NCI-H2081 treated with DMSO at 0.1 percent for 48 hours (cell line): ENCODE results near the gene SPTA1.

ENCODE experiments used
- DNase-seq: peaks from one replicate; lab custom pipeline; 2025; lab: John Stamatoyannopoulos, UW

The SPTA1 gene

DNA sequence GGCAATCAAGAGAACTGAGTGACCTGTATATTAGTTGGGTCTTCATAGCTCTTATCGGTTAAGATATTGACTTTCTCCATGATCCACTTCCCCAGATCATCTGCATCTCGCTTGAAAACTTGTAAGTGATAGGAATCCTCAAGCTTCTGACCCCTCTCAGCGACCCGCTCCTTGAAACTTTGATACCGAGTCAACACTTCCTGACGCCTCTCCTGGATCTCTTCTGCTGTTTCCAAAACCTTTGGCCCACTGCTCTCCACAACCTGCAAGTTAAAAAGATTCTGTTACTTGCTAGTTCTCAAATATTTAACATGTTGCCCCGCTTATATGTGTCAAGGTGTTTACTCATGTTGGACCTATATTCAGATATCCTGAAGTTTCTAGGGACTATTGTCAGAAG lies 1.4 kb downstream of the SPTA1 start:
- DNase-seq: no peak

GRCh38 chr1:158681606-158682005 lies 4.9 kb downstream of the SPTA1 start:
- DNase-seq: no peak

DNA sequence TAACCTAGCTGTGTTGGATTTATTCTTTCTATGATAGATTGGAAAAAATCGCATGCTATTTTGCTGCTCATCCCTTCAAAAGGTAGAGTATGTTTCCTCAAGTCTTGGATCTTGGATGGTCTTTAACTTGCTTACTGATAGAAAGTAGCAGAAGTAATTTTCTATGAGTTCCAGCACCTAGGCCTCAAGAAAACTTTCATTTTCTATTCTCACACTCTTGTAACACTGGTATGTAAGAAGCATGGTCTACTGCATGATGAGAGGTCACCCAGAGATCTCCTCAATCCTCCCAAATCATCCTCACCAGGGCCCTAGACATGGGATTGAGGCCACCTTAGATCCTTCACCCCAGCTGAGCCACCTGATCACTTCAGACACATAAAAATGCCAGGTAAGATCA lies 7.2 kb downstream of the SPTA1 start:
- no peak for DNase-seq

- DNase-seq: no peak
These were observed 10.8 kb downstream of the SPTA1 start for GRCh38 chr1:158675563-158676323.

DNA sequence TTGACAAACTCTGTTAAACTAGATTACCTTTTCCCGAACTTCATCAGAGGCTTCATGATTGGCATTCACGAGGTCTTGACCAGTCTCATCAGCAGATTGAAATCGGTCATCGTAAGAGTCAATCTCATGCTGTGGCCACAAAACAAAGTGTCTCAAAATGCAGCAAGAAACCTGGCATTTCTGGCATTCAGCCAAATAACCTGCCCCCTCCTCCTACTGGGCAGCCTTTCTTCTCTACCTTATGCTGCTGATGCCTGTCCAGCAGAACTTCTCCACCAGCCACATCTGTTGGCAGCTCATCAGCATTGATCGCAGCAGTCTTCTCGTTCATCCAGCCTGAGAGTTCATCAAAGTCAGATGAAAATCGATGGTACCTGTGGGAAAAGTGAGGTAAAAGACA lies 12.2 kb downstream of the SPTA1 start:
- no peak for DNase-seq

DNA sequence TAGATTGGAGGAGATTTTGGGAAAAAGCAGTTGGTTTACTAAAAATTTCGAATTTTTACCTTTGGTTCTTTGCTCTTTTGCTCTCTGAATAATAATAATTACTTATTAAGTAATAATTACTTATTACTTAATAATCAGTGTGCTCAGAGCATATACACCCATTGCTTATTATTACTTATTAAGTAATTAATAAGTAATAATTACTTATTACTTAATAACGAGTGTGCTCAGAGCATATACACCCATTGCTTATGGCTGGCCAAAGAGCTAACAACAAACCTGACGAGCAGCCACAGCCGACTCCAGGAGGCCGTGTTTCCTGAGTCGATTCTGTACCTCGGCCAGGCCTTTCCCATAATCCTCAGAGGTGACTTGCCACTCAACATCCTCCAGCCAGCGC lies 20.5 kb downstream of the SPTA1 start:
- DNase-seq: no peak

GRCh38 chr1:158654571-158654970 lies 31.9 kb downstream of the SPTA1 start:
- DNase-seq: no peak

DNA sequence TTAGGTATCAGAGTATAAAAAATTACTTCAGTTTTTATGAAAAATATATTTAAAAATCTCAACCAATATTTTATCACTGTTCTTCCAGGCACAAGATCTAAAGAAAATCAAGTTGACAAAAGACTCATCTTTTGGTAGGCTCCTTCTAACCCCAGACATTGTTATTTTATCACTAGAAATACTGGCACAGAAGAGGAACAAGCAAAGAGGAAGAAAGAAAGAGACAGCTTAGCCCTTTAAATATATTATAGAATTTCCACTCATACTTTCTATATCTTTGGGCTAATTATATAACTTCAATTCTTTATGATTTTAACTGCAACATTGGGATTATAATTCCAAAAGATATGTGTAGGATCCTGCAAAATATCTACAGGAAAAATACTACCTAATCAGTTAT lies 32.4 kb downstream of the SPTA1 start:
- DNase-seq: no peak

DNA sequence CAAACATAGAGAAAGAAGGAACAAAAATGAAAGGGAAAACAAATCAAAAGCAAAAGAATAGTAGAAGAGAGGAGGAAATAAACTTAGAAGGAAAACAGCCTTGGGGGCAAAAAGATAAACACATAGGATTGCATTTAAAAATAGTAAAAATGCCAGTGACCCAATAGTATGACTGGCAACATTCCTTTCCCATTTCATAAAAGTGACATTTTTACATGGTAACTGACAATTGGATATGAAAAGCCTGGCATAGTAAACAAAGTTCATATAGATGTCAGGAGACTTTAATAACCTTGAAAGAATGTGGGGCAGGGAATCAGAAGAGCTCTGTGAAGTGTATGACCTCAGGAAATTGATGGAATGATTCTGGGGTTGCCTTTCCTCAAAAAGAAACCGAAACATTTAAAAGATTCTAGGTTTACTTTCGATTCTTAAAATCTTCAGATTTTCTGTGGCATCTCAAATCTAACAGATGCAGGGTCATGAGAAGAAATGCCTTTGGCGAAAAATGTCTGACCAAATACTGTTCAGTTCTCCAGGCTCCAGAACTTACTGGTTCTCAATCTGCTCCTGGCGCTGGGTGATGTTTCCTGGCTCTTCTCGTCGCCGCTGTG lies 33.7 kb downstream of the SPTA1 start:
- no peak for DNase-seq

- DNase-seq: no peak
These were observed 37.5 kb downstream of the SPTA1 start for GRCh38 chr1:158649052-158649451.

DNA sequence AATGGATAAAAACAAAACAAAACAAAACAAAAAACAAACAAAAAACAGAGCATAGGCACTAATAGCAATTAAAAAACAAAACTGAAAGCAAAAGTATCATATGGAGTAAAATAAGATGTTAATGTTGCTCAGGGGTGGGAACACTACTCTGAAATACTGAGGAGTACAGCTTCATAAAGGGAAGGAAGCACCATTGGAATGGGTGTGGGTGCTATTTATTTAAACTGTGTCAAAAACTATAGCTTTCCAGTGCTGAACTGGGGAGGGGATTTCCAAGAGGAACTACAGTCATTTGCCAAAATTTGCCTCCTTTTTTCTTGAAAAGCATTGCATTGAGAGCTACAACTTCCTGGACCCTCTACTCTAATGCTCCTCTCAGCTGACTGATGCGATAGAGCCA lies 40.0 kb downstream of the SPTA1 start:
- no peak for DNase-seq

DNA sequence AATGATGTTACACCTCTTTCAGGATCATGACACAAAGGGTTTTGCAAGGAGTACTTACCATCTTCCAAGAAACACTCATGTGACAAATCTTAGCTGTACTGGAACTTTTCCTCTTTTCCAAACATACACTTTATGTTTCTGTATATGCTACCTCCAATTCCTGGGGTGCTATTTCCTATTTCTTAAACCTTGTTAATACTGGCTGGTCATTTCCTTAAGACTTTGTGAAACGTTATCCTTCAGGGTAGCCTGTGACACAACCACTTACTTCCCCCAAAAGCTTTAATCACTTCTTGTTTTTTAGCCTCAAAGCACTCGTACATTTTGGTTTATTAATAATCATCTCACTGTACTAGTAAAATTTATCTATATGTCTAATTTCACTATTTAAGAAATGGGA lies 42.1 kb downstream of the SPTA1 start:
- no peak for DNase-seq

DNA sequence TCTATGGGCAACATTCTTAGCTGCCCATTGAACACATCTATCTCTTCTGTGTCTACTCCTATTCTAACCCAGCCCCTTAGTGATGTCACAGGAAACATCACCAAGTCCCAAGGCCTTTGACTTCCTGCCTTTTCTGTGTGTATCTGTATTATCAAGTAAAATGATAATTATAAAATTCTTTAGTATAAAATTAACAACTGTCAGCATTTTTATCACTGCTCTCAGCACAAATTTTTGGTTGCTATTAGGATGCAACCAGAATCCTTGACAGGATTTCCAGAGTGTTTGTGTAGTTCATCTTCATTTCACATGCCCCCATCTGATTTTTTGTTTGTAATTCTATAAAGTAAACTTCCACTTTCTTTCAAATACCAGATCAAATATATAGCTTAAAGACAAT lies 47.6 kb downstream of the SPTA1 start:
- DNase-seq: no peak

GRCh38 chr1:158638146-158638545 lies 48.4 kb downstream of the SPTA1 start:
- no peak for DNase-seq

GRCh38 chr1:158613764-158614163 lies 72.8 kb downstream of the SPTA1 start:
- no peak for DNase-seq

- DNase-seq: no peak
These were observed 74.6 kb downstream of the SPTA1 start for GRCh38 chr1:158611916-158612315.

- DNase-seq: no peak
These were observed 79.2 kb downstream of the SPTA1 start for GRCh38 chr1:158607296-158607695.

DNA sequence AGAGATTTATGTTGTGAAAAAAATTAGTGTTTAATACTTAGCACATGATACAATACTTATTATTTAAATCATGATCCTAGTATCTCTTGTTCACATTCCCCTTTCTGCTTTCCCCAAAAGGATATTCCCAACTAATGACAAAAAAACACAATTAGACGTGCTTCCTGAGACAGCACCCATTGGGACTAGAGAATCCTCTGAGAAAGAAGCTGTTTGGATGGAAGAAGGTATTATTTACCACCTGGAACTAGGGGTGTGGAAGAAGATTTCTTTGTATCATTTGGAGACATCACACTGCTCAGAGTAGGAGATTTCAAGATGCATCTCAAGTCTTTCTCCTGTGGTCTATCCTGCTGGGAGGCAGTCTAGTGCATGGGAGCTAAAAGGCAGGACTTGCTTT lies 81.5 kb downstream of the SPTA1 start, which contains the start of gene OR10Z1:
Gene OR10Z1 (plus strand): TSS at position 301 of the 400 bp plus-strand sequence. CDS start 1,171 bp downstream, outside the sequence.
- DNase-seq: no peak

DNA sequence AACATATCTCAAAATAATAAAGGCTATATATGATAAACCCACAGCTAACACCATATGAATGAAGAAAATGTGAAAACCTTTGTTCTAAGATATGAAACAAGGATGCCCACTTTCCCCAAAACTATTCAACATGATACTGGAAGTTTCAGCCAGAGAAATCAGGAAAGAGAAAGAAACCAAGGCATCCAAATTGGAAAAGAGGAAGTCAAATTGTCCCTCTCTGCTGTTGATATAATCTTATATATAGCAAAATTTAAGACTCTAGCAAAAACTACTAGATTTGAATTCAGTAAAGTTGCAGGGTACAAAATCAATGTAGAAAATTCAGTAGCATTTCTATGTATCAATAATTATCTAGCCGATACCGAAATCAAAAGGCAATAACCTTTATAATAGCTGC lies 85.8 kb downstream of the SPTA1 start:
- no peak for DNase-seq

DNA sequence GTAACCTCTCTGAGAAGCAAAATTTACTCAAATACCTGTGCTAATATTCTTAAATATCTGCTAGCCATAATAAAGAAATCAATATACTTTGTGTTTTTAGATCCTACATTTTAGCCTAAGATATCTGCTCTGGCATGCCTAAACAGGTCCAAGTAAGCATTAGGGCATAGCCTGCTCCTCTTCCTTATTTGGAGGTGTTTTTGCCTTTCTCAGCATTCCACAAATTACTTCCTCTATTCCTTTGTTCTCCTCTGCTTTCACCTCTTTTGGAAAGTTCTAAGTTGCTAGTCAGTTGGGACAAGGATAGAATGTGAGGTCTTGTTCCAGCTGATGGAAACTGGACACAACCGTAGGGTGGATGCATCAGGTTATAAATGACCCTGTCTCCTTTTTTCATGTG lies 99.6 kb downstream of the SPTA1 start:
- no peak for DNase-seq

GRCh38 chr1:158583962-158584361 lies 102.6 kb downstream of the SPTA1 start:
- DNase-seq: no peak

DNA sequence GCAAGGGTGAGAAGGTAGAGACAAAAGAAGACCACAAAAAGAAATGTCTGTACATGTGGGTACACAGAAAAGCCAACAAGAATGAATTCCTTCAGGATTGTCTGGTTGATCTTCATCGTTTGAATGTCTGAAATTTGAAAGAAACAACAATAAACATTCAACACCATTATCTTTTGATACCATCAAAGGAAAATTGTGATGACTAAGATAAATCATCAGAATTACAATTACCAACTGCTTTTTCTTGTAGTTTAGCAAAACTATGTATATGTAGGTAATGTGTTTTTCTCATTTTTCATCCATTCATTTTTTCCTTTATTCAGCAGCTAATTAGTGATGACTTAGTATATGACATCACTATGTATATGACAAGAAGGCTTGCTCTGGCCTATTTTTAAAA lies 106.8 kb downstream of the SPTA1 start, which contains the start of gene OR10X1:
Gene OR10X1 (minus strand): TSS at position 167 of the 400 bp plus-strand sequence. CDS start 0 bp downstream, at position 167.
- DNase-seq: no peak

GRCh38 chr1:158577561-158577960 lies 109.0 kb downstream of the SPTA1 start:
- DNase-seq: no peak

DNA sequence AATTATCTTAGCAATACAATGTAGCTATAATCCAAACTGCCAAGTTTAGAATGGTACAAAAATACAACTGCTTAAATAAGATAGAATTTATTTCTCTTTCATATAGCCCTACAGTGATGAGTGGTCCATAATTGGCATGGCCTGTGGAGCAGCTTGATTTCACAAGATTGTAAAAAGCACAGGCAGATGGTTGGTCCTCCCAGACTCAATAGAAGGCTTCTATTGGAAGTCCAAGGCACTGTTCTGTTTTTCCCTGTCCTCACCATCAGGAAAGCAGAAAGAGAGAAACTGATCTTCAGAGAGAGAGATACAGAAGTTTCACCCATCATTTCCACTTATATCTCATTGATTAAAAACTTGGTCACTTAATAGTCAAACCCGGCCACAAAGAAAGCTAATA lies 114.3 kb downstream of the SPTA1 start:
- DNase-seq: no peak
